ENCODE measurements around the gene GNPAT.

Gene GNPAT

GRCh38 chr1:231284441-231284840 is 43.4 kb downstream of the GNPAT start:
- no peak for TF ChIP-seq EGR1 (IDR thresholded peaks at IDR 0.05)
- TF ChIP-seq CEBPB (IDR thresholded peaks at IDR 0.05) = no peak
- no peak for TF ChIP-seq EP300 (IDR thresholded peaks at IDR 0.05; ENCODE audit: borderline replicate concordance)
- TF ChIP-seq ZBTB7A (IDR thresholded peaks at IDR 0.05; ENCODE audit: low read depth) = no peak
- TF ChIP-seq FOXM1 (IDR thresholded peaks at IDR 0.05; ENCODE audit: borderline replicate concordance, low read depth) = no peak
- TF ChIP-seq TEAD4 (IDR thresholded peaks at IDR 0.05) = no peak
- no peak for TF ChIP-seq TCF12 (IDR thresholded peaks at IDR 0.05; ENCODE audit: low read depth)
- TF ChIP-seq NFIC (IDR thresholded peaks at IDR 0.05) = no peak
- no peak for TF ChIP-seq RAD21 (IDR thresholded peaks at IDR 0.05; ENCODE audit: low read depth)
- no peak for TF ChIP-seq USF1 (IDR thresholded peaks at IDR 0.05)
- TF ChIP-seq YY1 (IDR thresholded peaks at IDR 0.05; ENCODE audit: low read depth) = no peak

DNA sequence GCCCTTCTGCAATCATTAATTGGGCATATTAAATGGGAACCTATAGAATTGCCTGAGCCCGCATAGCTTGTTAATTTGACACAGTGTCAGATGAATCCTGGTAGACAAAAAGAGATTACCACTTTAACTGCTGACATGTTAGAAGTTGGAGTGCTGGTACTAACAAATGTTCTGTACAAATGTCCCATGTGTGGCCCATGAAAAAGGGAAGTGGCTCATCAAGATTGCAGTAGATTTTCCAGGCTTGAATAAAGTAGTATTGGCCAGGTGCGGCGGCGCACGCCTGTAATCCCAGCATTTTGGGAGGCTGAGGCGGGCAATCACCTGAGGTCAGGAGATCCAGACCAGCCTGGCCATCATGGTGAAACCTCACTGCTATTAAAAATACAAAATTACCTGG is 45.6 kb downstream of the GNPAT start:
- TF ChIP-seq RAD21 (IDR thresholded peaks at IDR 0.05; ENCODE audit: low read depth) (no peak), USF1 (IDR thresholded peaks at IDR 0.05) (no peak), CEBPB (IDR thresholded peaks at IDR 0.05) (no peak), CREB1 (IDR thresholded peaks at IDR 0.05; ENCODE audit: low read depth) (no peak), NFIC (IDR thresholded peaks at IDR 0.05) (no peak), TEAD4 (IDR thresholded peaks at IDR 0.05) (no peak), FOXM1 (IDR thresholded peaks at IDR 0.05; ENCODE audit: borderline replicate concordance, low read depth) (no peak), YY1 (IDR thresholded peaks at IDR 0.05; ENCODE audit: low read depth) (no peak), ZBTB7A (IDR thresholded peaks at IDR 0.05; ENCODE audit: low read depth) (no peak), TCF12 (IDR thresholded peaks at IDR 0.05; ENCODE audit: low read depth) (no peak), EGR1 (IDR thresholded peaks at IDR 0.05) (no peak)
- TF ChIP-seq, protein P1, sequence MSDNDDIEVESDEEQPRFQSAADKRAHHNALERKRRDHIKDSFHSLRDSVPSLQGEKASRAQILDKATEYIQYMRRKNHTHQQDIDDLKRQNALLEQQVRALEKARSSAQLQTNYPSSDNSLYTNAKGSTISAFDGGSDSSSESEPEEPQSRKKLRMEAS (IDR thresholded peaks at IDR 0.05) = no peak

DNA sequence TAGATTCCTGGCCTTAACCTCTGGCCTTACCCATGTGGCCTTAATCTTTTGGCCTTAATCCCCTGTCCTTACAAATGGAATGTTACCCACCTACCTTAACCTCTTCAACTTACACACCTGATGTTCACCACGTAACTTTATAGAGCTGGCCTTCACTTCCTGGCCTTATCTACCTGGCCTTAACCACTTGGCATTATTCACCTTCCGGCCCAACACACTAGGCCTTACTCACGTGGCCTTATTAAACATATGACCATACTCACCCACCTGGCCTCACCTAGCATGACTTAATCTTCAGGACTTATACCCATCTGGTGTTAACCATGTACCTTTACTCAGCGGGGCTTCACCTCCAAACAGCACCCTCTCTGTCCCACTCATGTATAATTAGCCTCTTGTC is 54.9 kb downstream of the GNPAT start:
- TF ChIP-seq EP300 (IDR thresholded peaks at IDR 0.05; ENCODE audit: borderline replicate concordance) (no peak), EGR1 (IDR thresholded peaks at IDR 0.05) (no peak), TEAD4 (IDR thresholded peaks at IDR 0.05) (no peak), ZBTB7A (IDR thresholded peaks at IDR 0.05; ENCODE audit: low read depth) (no peak)

GRCh38 chr1:231301990-231302389 is 61.0 kb downstream of the GNPAT start:
- TF ChIP-seq EP300 (IDR thresholded peaks at IDR 0.05; ENCODE audit: borderline replicate concordance) (no peak), ZBTB7A (IDR thresholded peaks at IDR 0.05; ENCODE audit: low read depth) (no peak), FOXM1 (IDR thresholded peaks at IDR 0.05; ENCODE audit: borderline replicate concordance, low read depth) (no peak), RAD21 (IDR thresholded peaks at IDR 0.05; ENCODE audit: low read depth) (no peak), CREB1 (IDR thresholded peaks at IDR 0.05; ENCODE audit: low read depth) (no peak)

- no peak for TF ChIP-seq YY1 (IDR thresholded peaks at IDR 0.05; ENCODE audit: low read depth)
- no peak for TF ChIP-seq RAD21 (IDR thresholded peaks at IDR 0.05; ENCODE audit: low read depth)
- TF ChIP-seq TEAD4 (IDR thresholded peaks at IDR 0.05) = no peak
- TF ChIP-seq, protein P1 (IDR thresholded peaks at IDR 0.05) = no peak
- TF ChIP-seq EP300 (IDR thresholded peaks at IDR 0.05; ENCODE audit: borderline replicate concordance) = no peak
- no peak for TF ChIP-seq ZBTB7A (IDR thresholded peaks at IDR 0.05; ENCODE audit: low read depth)
- TF ChIP-seq, protein P2, sequence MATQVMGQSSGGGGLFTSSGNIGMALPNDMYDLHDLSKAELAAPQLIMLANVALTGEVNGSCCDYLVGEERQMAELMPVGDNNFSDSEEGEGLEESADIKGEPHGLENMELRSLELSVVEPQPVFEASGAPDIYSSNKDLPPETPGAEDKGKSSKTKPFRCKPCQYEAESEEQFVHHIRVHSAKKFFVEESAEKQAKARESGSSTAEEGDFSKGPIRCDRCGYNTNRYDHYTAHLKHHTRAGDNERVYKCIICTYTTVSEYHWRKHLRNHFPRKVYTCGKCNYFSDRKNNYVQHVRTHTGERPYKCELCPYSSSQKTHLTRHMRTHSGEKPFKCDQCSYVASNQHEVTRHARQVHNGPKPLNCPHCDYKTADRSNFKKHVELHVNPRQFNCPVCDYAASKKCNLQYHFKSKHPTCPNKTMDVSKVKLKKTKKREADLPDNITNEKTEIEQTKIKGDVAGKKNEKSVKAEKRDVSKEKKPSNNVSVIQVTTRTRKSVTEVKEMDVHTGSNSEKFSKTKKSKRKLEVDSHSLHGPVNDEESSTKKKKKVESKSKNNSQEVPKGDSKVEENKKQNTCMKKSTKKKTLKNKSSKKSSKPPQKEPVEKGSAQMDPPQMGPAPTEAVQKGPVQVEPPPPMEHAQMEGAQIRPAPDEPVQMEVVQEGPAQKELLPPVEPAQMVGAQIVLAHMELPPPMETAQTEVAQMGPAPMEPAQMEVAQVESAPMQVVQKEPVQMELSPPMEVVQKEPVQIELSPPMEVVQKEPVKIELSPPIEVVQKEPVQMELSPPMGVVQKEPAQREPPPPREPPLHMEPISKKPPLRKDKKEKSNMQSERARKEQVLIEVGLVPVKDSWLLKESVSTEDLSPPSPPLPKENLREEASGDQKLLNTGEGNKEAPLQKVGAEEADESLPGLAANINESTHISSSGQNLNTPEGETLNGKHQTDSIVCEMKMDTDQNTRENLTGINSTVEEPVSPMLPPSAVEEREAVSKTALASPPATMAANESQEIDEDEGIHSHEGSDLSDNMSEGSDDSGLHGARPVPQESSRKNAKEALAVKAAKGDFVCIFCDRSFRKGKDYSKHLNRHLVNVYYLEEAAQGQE (IDR thresholded peaks at IDR 0.05; ENCODE audit: low read depth) = no peak
- TF ChIP-seq FOXM1 (IDR thresholded peaks at IDR 0.05; ENCODE audit: borderline replicate concordance, low read depth) = no peak
- TF ChIP-seq NFIC (IDR thresholded peaks at IDR 0.05) = no peak
- TF ChIP-seq USF1 (IDR thresholded peaks at IDR 0.05) = no peak
- TF ChIP-seq CREB1 (IDR thresholded peaks at IDR 0.05; ENCODE audit: low read depth) = no peak
- no peak for TF ChIP-seq TAF1 (IDR thresholded peaks at IDR 0.05; ENCODE audit: low read depth)
- no peak for TF ChIP-seq TCF12 (IDR thresholded peaks at IDR 0.05; ENCODE audit: low read depth)
- TF ChIP-seq CEBPB (IDR thresholded peaks at IDR 0.05) = no peak
- no peak for TF ChIP-seq EGR1 (IDR thresholded peaks at IDR 0.05)
These were observed 69.5 kb downstream of the GNPAT start for GRCh38 chr1:231310391-231310934.

- no peak for TF ChIP-seq EP300 (IDR thresholded peaks at IDR 0.05; ENCODE audit: borderline replicate concordance)
- TF ChIP-seq TAF1 (IDR thresholded peaks at IDR 0.05; ENCODE audit: low read depth) = no peak
- TF ChIP-seq RAD21 (IDR thresholded peaks at IDR 0.05; ENCODE audit: low read depth) = no peak
- TF ChIP-seq USF1 (IDR thresholded peaks at IDR 0.05) = no peak
- TF ChIP-seq, protein P1 (IDR thresholded peaks at IDR 0.05) = no peak
- TF ChIP-seq EGR1 (IDR thresholded peaks at IDR 0.05) = no peak
- TF ChIP-seq TEAD4 (IDR thresholded peaks at IDR 0.05) = no peak
- TF ChIP-seq, protein P2 (IDR thresholded peaks at IDR 0.05; ENCODE audit: low read depth) = no peak
- no peak for TF ChIP-seq TCF12 (IDR thresholded peaks at IDR 0.05; ENCODE audit: low read depth)
- TF ChIP-seq ZBTB7A (IDR thresholded peaks at IDR 0.05; ENCODE audit: low read depth) = no peak
These were observed 70.9 kb downstream of the GNPAT start for GRCh38 chr1:231311720-231312431.

Data from Ishikawa (cell line).